Liver (tissue), 9 donors: ENCODE data around the gene PLPPR5. TPM values are rescaled to one million over a fixed set of nuclear protein-coding genes. Genes with fewer than 3 reads are reported as not detected.

Experiments
- DNase-seq: peaks from one replicate; pipeline ENCODE4 v3.0.0-alpha.2; 2017; ENCODE audit warnings: low spot score
- H3K27ac ChIP-seq, 2 donors: one replicate each; pipeline ENCODE4 v1.7.0; 2013; ENCODE audit warnings: inconsistent platforms in 2 of 2, low read length in 2 of 2, control low read depth in 1 of 2, low read depth in 1 of 2, mild to moderate bottlenecking in 1 of 2
- H3K27me3 ChIP-seq, 4 donors: one replicate each; pipeline versions ENCODE4 v1.6.1 to v1.7.0; 2013; ENCODE audit warnings: low read length in 3 of 4, inconsistent platforms in 1 of 4, mild to moderate bottlenecking in 1 of 4, moderate library complexity in 1 of 4; ENCODE audit not compliant: control insufficient read depth in 4 of 4, insufficient read depth in 4 of 4
- H3K36me3 ChIP-seq, 4 donors: one replicate each; pipeline versions ENCODE4 v1.6.1 to v1.7.0; 2013; ENCODE audit warnings: low read length in 3 of 4, mild to moderate bottlenecking in 3 of 4, low read depth in 1 of 4, moderate library complexity in 1 of 4; ENCODE audit not compliant: control insufficient read depth in 4 of 4, insufficient read depth in 3 of 4
- H3K4me1 ChIP-seq, 4 donors: one replicate each; pipeline versions ENCODE4 v1.6.1 to v1.7.0; 2013; ENCODE audit warnings: low read length in 3 of 4, mild to moderate bottlenecking in 3 of 4, moderate library complexity in 1 of 4; ENCODE audit not compliant: control insufficient read depth in 4 of 4, insufficient read depth in 4 of 4
- H3K4me3 ChIP-seq, 3 donors: one replicate each; pipeline versions ENCODE4 v1.6.1 to v1.7.0; 2013; ENCODE audit warnings: low read length in 3 of 3, control low read depth in 1 of 3, low read depth in 1 of 3, mild to moderate bottlenecking in 1 of 3
- H3K9ac ChIP-seq, 2 donors: one replicate each; pipeline ENCODE4 v1.7.0; 2013; ENCODE audit warnings: low read length in 2 of 2, mild to moderate bottlenecking in 2 of 2, moderate library complexity in 2 of 2, control low read depth in 1 of 2, low read depth in 1 of 2
- H3K9me3 ChIP-seq, 4 donors: one replicate each; pipeline versions ENCODE4 v1.6.1 to v1.7.0; 2013; ENCODE audit warnings: low read length in 3 of 4; ENCODE audit not compliant: control insufficient read depth in 4 of 4
- CTCF ChIP-seq: fragments of 150-350 bp; IDR thresholded peaks from 2 replicates; pipeline ENCODE4 v1.5.1; 2017; ENCODE audit warnings: improper control_type of control experiment, low read depth, low read length; ENCODE audit not compliant: missing input control
- EGR1 ChIP-seq, 2 donors: IDR thresholded peaks; 2 replicates each; pipeline ENCODE4 v1.6.1; 2016 to 2018; ENCODE audit warnings: antibody characterized with exemption in 2 of 2, low read depth in 2 of 2
- FOXA2 ChIP-seq: IDR thresholded peaks from 2 replicates; pipeline ENCODE4 v1.6.1; 2016; ENCODE audit warnings: antibody characterized with exemption
- HNF4A ChIP-seq, 2 donors: conservative IDR thresholded peaks; 2 replicates each; pipeline ENCODE4 v1.6.1; 2016; ENCODE audit warnings: antibody characterized with exemption in 2 of 2, mild to moderate bottlenecking in 2 of 2
- HNF4G ChIP-seq: IDR thresholded peaks from 2 replicates; pipeline ENCODE4 v1.6.1; 2016; ENCODE audit warnings: antibody characterized with exemption
- JUND ChIP-seq, 2 donors: IDR thresholded peaks; 2 replicates each; pipeline ENCODE4 v1.6.1; 2016; ENCODE audit warnings: antibody characterized with exemption in 2 of 2
- MAX ChIP-seq: IDR thresholded peaks from 2 replicates; pipeline ENCODE4 v1.6.1; 2016; ENCODE audit warnings: antibody characterized with exemption
- RAD21 ChIP-seq, 2 donors: IDR thresholded peaks; 2 replicates each; pipeline ENCODE4 v1.6.1; 2016; ENCODE audit warnings: antibody characterized with exemption in 2 of 2, mild to moderate bottlenecking in 2 of 2
- RXRA ChIP-seq, 2 donors: IDR thresholded peaks; 2 replicates each; pipeline ENCODE4 v1.6.1; 2017 to 2018; ENCODE audit warnings: antibody characterized with exemption in 2 of 2, mild to moderate bottlenecking in 1 of 2
- SP1 ChIP-seq: IDR thresholded peaks from 2 replicates; pipeline ENCODE4 v1.6.1; 2018; ENCODE audit warnings: antibody characterized with exemption, mild to moderate bottlenecking
- YY1 ChIP-seq: IDR thresholded peaks from 2 replicates; pipeline ENCODE4 v1.6.1; 2016; ENCODE audit warnings: antibody characterized with exemption, mild to moderate bottlenecking
- WGBS: extraction: QIAGEN DNeasy Blood & Tissue Kit; methylation state at CpG from one replicate; pipeline ENCODE4 v1.1.7; 2013; 5-methylcytosine and 5-hydroxymethylcytosine counted together
- polyA plus RNA-seq, 2 donors: library from polyadenylated mRNA; stranded (reverse) in 1 of 2; unstranded in 1 of 2; fragments of 200-250 nt in 1 of 2; fragments of >200 nt in 1 of 2; fragmentation: Nextera tagmentation in 1 of 2; extraction: Ambion mirVana in 1 of 2; gene quantifications; one replicate each; pipeline versions ENCODE4 v1.2.1 to v1.2.3, GENCODE V29; 2013 to 2015
- total RNA-seq, 2 donors: library from RNA; depleted of rRNA; stranded (reverse); fragments of >200 nt; gene quantifications; one replicate each; pipeline ENCODE4 v1.2.3, GENCODE V29; 2014
- TF ChIP-seq, protein P1 (sequence below): IDR thresholded peaks from 2 replicates; pipeline ENCODE4 v1.6.1; 2016; ENCODE audit warnings: antibody characterized with exemption
- donor health status: healthy.
- donor health status: healthy.
- donor health status: healthy.
- donor health status: healthy.
- donor health status: healthy.

PLPPR5 gene
- total and polyA plus RNA-seq, 4 donors, result not detected

GRCh38 chr1:99004254-99004860 lies 304 bp downstream of the PLPPR5 start:
- no peak for TF ChIP-seq HNF4G
- TF ChIP-seq JUND (IDR thresholded peaks at IDR 0.05), result no peak
- no peak for TF ChIP-seq MAX
- TF ChIP-seq FOXA2, result no peak
- TF ChIP-seq YY1, result no peak
- TF ChIP-seq, protein P1, sequence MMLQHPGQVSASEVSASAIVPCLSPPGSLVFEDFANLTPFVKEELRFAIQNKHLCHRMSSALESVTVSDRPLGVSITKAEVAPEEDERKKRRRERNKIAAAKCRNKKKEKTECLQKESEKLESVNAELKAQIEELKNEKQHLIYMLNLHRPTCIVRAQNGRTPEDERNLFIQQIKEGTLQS, result no peak
- TF ChIP-seq EGR1 (IDR thresholded peaks at IDR 0.05; ENCODE audit: low read depth in 2 of 2), result no peak
- no peak for TF ChIP-seq RXRA (IDR thresholded peaks at IDR 0.05)
- TF ChIP-seq HNF4A (conservative IDR thresholded peaks at IDR 0.05), result no peak
- no peak overlapping the region for H3K27ac ChIP-seq
- H3K9ac ChIP-seq, result no peak overlapping the region
- peaks cover 0 to 11% (median 8%) of the 10 kb centered on the region in 4 donors for H3K4me1 ChIP-seq
- 4% methylated on average over 66 of the region's 66 CpGs for WGBS
- no peak for DNase-seq
- peak overlapping the region in 1 of 3 donors; percentile 48 for H3K4me3 ChIP-seq
- no peaks in the 10 kb centered on the region for H3K36me3 ChIP-seq
- peaks cover 0 to 6% (median 3%) of the 10 kb centered on the region in 4 donors for H3K27me3 ChIP-seq
- no peaks in the 10 kb centered on the region for H3K9me3 ChIP-seq

DNA sequence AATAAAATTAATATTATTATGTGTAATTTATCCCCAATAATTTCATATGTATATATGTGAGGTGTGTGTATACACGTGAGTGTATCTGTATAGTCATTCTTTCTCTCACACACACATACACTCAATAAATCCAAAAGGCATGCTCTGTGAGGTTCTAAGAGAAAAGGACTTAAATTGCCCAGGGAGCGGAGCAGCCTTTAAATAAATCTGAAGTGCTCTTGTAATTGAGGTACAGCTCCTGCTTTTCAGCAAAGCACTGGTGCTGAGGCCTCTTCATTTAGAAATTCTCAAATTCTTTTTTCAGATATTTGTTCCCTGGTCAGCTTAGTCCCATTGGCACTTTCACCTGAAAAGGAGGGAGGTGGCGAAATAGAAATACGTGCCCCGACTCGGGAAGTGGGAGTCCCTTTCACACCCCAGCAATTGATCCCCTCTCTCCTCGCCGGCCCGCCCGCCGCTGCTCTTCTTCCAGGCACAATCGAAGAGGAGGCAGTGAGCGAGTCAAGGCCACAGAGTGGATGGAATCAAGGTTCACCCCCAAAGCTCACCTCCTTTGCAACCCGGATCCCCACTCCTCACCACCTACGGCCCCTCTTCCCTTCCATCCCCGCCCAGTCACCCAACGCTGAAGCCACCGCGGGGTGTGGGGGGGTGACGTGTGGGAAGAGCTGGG lies 944 bp downstream of the PLPPR5 start:
- 14% methylated on average over 20 of the region's 20 CpGs for WGBS
- Histone ChIP-seq H3K4me1 (peaks cover 0 to 11% (median 8%) of the 10 kb centered on the region in 4 donors), H3K27me3 (peaks cover 0 to 6% (median 3%) of the 10 kb centered on the region in 4 donors), H3K9ac (no peak overlapping the region), H3K27ac (no peak overlapping the region), H3K36me3 (no peaks in the 10 kb centered on the region), H3K9me3 (no peaks in the 10 kb centered on the region), H3K4me3 (peak overlapping the region in 1 of 3 donors; percentile 48)
- DNase-seq, result no peak
- TF ChIP-seq YY1, result no peak
- TF ChIP-seq SP1, result no peak

- H3K9ac ChIP-seq, result no peak overlapping the region
- no peaks in the 10 kb centered on the region for H3K36me3 ChIP-seq
- H3K4me1 ChIP-seq, result no peaks in the 10 kb centered on the region
- no peak for TF ChIP-seq RXRA (IDR thresholded peaks at IDR 0.05)
- H3K27me3 ChIP-seq, result peaks cover 0 to 2% (median 0%) of the 10 kb centered on the region in 4 donors
- DNase-seq, result no peak
- H3K4me3 ChIP-seq, result no peak overlapping the region
- H3K9me3 ChIP-seq, result no peaks in the 10 kb centered on the region
- no peak overlapping the region for H3K27ac ChIP-seq
- WGBS, result 66% methylated on average over 3 of the region's 3 CpGs
Observed at GRCh38 chr1:98992844-98993243, 11.8 kb downstream of the PLPPR5 start.

GRCh38 chr1:98991127-98992012 lies 13.3 kb downstream of the PLPPR5 start:
- TF ChIP-seq CTCF (no peak), RAD21 (IDR thresholded peaks at IDR 0.05) (peak in 1 of 2 donors; percentile 45)
- Histone ChIP-seq H3K9ac (no peak overlapping the region), H3K27ac (no peak overlapping the region), H3K27me3 (no peaks in the 10 kb centered on the region), H3K4me1 (no peaks in the 10 kb centered on the region), H3K4me3 (no peak overlapping the region), H3K36me3 (no peaks in the 10 kb centered on the region), H3K9me3 (no peaks in the 10 kb centered on the region)
- DNase-seq, result no peak
- WGBS, result 75% methylated on average over 4 of the region's 4 CpGs
